Measurements from ENCODE around the gene RFK.

DNA sequence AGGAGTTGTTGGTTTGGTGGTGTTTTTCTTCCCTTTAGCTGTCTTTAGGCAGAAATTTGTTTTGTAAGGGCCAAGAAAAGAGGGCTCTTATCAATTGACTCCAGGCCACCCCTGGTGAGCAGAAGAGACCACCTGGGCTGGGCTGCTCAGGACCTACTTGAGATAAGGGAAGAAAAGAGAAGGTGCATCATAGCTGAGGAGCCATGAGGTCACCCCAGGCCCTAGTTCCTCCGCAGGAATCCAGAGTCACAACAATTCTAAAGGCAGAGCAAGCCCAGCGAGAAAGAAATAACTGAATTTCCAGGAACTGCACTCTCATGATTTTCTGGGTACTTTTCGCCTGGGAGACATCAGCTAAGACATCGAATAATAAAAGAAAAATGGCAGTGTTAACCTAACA is 34.9 kb downstream of the RFK start:
- TF ChIP-seq, protein P1, sequence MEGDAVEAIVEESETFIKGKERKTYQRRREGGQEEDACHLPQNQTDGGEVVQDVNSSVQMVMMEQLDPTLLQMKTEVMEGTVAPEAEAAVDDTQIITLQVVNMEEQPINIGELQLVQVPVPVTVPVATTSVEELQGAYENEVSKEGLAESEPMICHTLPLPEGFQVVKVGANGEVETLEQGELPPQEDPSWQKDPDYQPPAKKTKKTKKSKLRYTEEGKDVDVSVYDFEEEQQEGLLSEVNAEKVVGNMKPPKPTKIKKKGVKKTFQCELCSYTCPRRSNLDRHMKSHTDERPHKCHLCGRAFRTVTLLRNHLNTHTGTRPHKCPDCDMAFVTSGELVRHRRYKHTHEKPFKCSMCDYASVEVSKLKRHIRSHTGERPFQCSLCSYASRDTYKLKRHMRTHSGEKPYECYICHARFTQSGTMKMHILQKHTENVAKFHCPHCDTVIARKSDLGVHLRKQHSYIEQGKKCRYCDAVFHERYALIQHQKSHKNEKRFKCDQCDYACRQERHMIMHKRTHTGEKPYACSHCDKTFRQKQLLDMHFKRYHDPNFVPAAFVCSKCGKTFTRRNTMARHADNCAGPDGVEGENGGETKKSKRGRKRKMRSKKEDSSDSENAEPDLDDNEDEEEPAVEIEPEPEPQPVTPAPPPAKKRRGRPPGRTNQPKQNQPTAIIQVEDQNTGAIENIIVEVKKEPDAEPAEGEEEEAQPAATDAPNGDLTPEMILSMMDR (IDR thresholded peaks at IDR 0.05): no peak
- TF ChIP-seq POLR2A (IDR thresholded peaks at IDR 0.05): no peak

All from adrenal gland (tissue), 5 donors.